Keratinocyte (primary cell): ENCODE results near the gene GDA. TPM values are rescaled to one million over a fixed set of nuclear protein-coding genes. Genes with fewer than 3 reads are reported as not detected.

Experiments
- DNase-seq: peaks from one replicate; pipeline ENCODE4 v3.0.0-alpha.2; 2011; ENCODE audit warnings: low read depth, missing footprints, low spot score
- FAIRE-seq: peaks from 2 replicates; lab custom pipeline; 2011; peaks lifted over from hg19 to GRCh38; lab: Jason Lieb, UNC
- H2AFZ ChIP-seq: 2 replicates; pipeline ENCODE4 v1.6.0; 2012; ENCODE audit warnings: low read length, control low read depth, inconsistent platforms; ENCODE audit not compliant: control insufficient read depth
- H3K27ac ChIP-seq: 2 replicates; pipeline ENCODE4 v1.5.1; 2011; ENCODE audit warnings: low read length; ENCODE audit not compliant: control insufficient read depth, insufficient read depth
- H3K27me3 ChIP-seq: 3 replicates; pipeline ENCODE4 v1.6.0; 2011; ENCODE audit warnings: low read length; ENCODE audit not compliant: control insufficient read depth, insufficient read depth; ENCODE audit errors: extremely low read depth
- H3K36me3 ChIP-seq, 2 experiments: 2 replicates in 1 of 2; 3 replicates in 1 of 2; pipeline ENCODE4 v1.5.1; 2011; ENCODE audit warnings: low read length in 2 of 2, mild to moderate bottlenecking in 1 of 2; ENCODE audit not compliant: control insufficient read depth in 2 of 2, insufficient read depth in 2 of 2; ENCODE audit errors: extremely low read depth in 1 of 2
- H3K4me1 ChIP-seq: 3 replicates; pipeline ENCODE4 v1.5.1; 2011; ENCODE audit warnings: low read length; ENCODE audit not compliant: control insufficient read depth, insufficient read depth; ENCODE audit errors: extremely low read depth
- H3K4me2 ChIP-seq: 3 replicates; pipeline ENCODE4 v1.6.0; 2011; ENCODE audit warnings: low read depth, low read length; ENCODE audit not compliant: control insufficient read depth, insufficient read depth; ENCODE audit errors: extremely low read depth
- H3K4me3 ChIP-seq, 3 experiments: fragments of 200-600 bp in 1 of 3; sonication (generic) in 1 of 3; 2 replicates in 2 of 3; 3 replicates in 1 of 3; pipeline ENCODE4 v1.5.1; 2011 to 2016; ENCODE audit warnings: low read length in 3 of 3, mild to moderate bottlenecking in 3 of 3, control low read depth in 2 of 3, inconsistent platforms in 1 of 3, low read depth in 1 of 3, mixed read lengths in 1 of 3, mixed run types in 1 of 3, moderate library complexity in 1 of 3; ENCODE audit not compliant: control insufficient read depth in 2 of 3, insufficient read depth in 2 of 3; ENCODE audit errors: extremely low read depth in 1 of 3
- H3K79me2 ChIP-seq: 2 replicates; pipeline ENCODE4 v1.6.0; 2012; ENCODE audit warnings: low read length; ENCODE audit not compliant: control insufficient read depth, insufficient read depth
- H3K9ac ChIP-seq: 3 replicates; pipeline ENCODE4 v1.6.0; 2011; ENCODE audit warnings: low read length; ENCODE audit not compliant: control insufficient read depth, insufficient read depth; ENCODE audit errors: extremely low read depth
- H3K9me1 ChIP-seq: 3 replicates; pipeline ENCODE4 v1.6.0; 2011; ENCODE audit warnings: low read length; ENCODE audit not compliant: control insufficient read depth, insufficient read depth; ENCODE audit errors: extremely low read depth
- H3K9me3 ChIP-seq: 2 replicates; pipeline ENCODE4 v1.5.1; 2012; ENCODE audit warnings: low read depth, low read length; ENCODE audit not compliant: control insufficient read depth
- H4K20me1 ChIP-seq: 3 replicates; pipeline ENCODE4 v1.6.0; 2011; ENCODE audit warnings: low read length; ENCODE audit not compliant: control insufficient read depth, insufficient read depth; ENCODE audit errors: extremely low read depth
- CTCF ChIP-seq, 3 experiments: IDR thresholded peaks in 1 of 3; conservative IDR thresholded peaks in 1 of 3; optimal IDR thresholded peaks in 1 of 3; 2 replicates in 2 of 3; 3 replicates in 1 of 3; pipeline versions ENCODE3 to v1.5.1; 2011; ENCODE audit warnings: low read length in 3 of 3, mild to moderate bottlenecking in 3 of 3, moderate library complexity in 2 of 3, control low read depth in 1 of 3, inconsistent platforms in 1 of 3; ENCODE audit not compliant: insufficient read depth in 2 of 3; ENCODE audit errors: extremely low read depth in 1 of 3
- EZH2 ChIP-seq: IDR thresholded peaks from one replicate; pipeline ENCODE4 v1.6.1; 2012; ENCODE audit warnings: inconsistent platforms, mild to moderate bottlenecking, low read length, moderate library complexity
- dilution Hi-C: fragments of 300-500 bp; cut with MboI; formaldehyde crosslinking; loops from one replicate; pipeline ENCODE4 v1.7.0; 2020; ENCODE audit warnings: low sequenced_read_pairs; ENCODE audit not compliant: extremely low pct_ligation_motif_present
- polyA plus RNA-seq, 5 experiments: library from polyadenylated mRNA; depleted of rRNA in 3 of 5; stranded (reverse) in 3 of 5; stranded (forward) in 1 of 5; unstranded in 1 of 5; fragments of >200 nt; gene quantifications; 1 replicate in 1 of 5; 2 replicates in 3 of 5; 3 replicates in 1 of 5; pipeline versions ENCODE4 v1.2.1 to v1.2.3, GENCODE V29; 2011 to 2012; ENCODE audit warnings: missing spikeins in 2 of 5, low read depth in 1 of 5, low replicate concordance in 1 of 5

The GDA gene
- polyA plus RNA-seq, 1 donor (not counting 4 experiments of a cell fraction or from before 2014, with no cell fraction given) = 0.75 TPM

DNA sequence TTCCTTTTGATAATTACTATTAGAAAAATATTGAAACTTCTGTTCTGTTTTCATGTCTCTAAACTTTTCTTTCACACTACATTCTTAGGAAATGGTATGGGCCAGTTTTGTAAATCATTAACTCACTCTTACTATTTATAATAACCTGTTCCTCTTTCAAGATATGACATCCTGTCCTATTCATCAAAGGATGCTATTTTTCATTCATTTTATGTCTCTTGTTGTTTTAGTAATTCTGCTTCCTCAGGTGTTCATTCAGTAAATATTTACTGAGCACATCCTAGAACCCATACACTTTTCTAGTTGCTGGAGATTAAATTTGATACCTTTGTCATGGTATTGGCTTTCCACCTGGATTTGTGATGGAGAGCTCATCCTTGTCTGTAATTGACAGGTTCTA lies 58.0 kb downstream of the GDA start:
- no peak for FAIRE-seq

DNA sequence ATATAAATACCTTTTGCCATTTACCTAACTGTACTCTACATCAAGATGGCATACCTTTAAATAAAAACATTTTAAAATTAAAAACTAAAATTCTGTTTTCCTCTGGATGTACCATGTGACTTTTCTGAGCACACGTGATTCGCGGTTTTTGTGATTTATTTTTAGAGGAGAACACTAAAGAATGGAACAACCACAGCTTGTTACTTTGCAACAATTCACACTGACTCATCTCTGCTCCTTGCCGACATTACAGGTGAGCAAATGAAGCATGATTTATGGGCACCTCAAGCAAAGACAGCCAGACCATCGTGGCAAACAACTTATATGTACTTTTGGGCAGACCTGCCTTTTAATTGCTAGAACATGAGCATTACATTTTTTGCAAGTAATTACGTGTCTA lies 61.3 kb downstream of the GDA start:
- Histone ChIP-seq H3K27ac (no peak overlapping the region), H3K9me3 (no peaks in the 10 kb centered on the region), H3K9me1 (no peaks in the 10 kb centered on the region), H3K9ac (no peak overlapping the region), H2AFZ (no peak overlapping the region), H3K4me2 (peak overlapping the region; percentile 46), H3K4me3 (no peak overlapping the region), H3K4me1 (peaks cover 13% of the 10 kb centered on the region), H4K20me1 (no peaks in the 10 kb centered on the region), H3K36me3 (no peaks in the 10 kb centered on the region), H3K79me2 (no peaks in the 10 kb centered on the region), H3K27me3 (peaks cover 53% of the 10 kb centered on the region)
- dilution Hi-C loops = no loop called here
- FAIRE-seq = peak; percentile 95
- peak; percentile 50 for DNase-seq
- TF ChIP-seq EZH2 = no peak
- TF ChIP-seq CTCF (optimal IDR thresholded peaks at IDR 0.05 in 1 of 3, IDR thresholded peaks at IDR 0.05 in 1 of 3, conservative IDR thresholded peaks at IDR 0.05 in 1 of 3; ENCODE audit: extremely low read depth in 1 of 3, insufficient read depth in 2 of 3, low read length in 3 of 3) = no peak

More for the DNA sequence above, 58.0 kb downstream of the GDA start:
- TF ChIP-seq CTCF (optimal IDR thresholded peaks at IDR 0.05 in 1 of 3, IDR thresholded peaks at IDR 0.05 in 1 of 3, conservative IDR thresholded peaks at IDR 0.05 in 1 of 3; ENCODE audit: extremely low read depth in 1 of 3, insufficient read depth in 2 of 3, low read length in 3 of 3) = no peak
- no peak for TF ChIP-seq EZH2
- no peak for DNase-seq
- Histone ChIP-seq H3K27ac (no peak overlapping the region), H3K4me1 (peaks cover 13% of the 10 kb centered on the region), H3K9me1 (no peaks in the 10 kb centered on the region), H2AFZ (no peak overlapping the region), H3K4me2 (no peak overlapping the region), H3K4me3 (no peak overlapping the region), H4K20me1 (no peaks in the 10 kb centered on the region), H3K9me3 (no peaks in the 10 kb centered on the region), H3K79me2 (no peaks in the 10 kb centered on the region), H3K9ac (no peak overlapping the region), H3K27me3 (peaks cover 38% of the 10 kb centered on the region), H3K36me3 (no peaks in the 10 kb centered on the region)
- dilution Hi-C loops = no loop called here
